ENCODE measurements around the gene NWD2.

- TF ChIP-seq, protein P1, sequence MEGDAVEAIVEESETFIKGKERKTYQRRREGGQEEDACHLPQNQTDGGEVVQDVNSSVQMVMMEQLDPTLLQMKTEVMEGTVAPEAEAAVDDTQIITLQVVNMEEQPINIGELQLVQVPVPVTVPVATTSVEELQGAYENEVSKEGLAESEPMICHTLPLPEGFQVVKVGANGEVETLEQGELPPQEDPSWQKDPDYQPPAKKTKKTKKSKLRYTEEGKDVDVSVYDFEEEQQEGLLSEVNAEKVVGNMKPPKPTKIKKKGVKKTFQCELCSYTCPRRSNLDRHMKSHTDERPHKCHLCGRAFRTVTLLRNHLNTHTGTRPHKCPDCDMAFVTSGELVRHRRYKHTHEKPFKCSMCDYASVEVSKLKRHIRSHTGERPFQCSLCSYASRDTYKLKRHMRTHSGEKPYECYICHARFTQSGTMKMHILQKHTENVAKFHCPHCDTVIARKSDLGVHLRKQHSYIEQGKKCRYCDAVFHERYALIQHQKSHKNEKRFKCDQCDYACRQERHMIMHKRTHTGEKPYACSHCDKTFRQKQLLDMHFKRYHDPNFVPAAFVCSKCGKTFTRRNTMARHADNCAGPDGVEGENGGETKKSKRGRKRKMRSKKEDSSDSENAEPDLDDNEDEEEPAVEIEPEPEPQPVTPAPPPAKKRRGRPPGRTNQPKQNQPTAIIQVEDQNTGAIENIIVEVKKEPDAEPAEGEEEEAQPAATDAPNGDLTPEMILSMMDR (optimal IDR thresholded peaks at IDR 0.05 in 1 of 3, IDR thresholded peaks at IDR 0.05 in 1 of 3, conservative IDR thresholded peaks at IDR 0.05 in 1 of 3; ENCODE audit: extremely low read depth in 1 of 3, insufficient read depth in 2 of 3, low read length in 3 of 3): no peak
- TF ChIP-seq EZH2 (IDR thresholded peaks at IDR 0.05; ENCODE audit: low read length): no peak
These were observed 25.3 kb upstream of the NWD2 start for GRCh38 chr4:37219242-37219641.

Data from keratinocyte (primary cell).